ENCODE data around the gene CDH4.

DNA sequence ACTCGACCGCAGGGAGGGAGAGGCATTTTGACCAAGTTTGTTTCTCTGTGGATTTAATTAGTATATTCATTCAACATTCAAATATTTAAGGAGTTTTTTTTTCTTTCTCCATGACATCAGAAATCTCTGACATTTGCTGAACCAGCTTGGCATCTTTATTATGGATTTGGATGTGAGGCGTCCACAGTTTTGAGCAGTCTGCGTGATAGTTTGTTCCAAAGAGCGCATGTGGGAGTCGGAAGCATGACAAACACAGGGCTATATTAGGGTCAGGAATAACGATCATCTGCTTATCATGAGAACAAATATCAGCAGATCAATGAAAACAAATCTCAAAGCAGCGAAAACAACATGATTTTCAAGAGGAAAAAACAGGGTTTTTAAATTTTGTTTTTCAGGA lies 373.2 kb downstream of the CDH4 start:
- TF ChIP-seq, protein P1, sequence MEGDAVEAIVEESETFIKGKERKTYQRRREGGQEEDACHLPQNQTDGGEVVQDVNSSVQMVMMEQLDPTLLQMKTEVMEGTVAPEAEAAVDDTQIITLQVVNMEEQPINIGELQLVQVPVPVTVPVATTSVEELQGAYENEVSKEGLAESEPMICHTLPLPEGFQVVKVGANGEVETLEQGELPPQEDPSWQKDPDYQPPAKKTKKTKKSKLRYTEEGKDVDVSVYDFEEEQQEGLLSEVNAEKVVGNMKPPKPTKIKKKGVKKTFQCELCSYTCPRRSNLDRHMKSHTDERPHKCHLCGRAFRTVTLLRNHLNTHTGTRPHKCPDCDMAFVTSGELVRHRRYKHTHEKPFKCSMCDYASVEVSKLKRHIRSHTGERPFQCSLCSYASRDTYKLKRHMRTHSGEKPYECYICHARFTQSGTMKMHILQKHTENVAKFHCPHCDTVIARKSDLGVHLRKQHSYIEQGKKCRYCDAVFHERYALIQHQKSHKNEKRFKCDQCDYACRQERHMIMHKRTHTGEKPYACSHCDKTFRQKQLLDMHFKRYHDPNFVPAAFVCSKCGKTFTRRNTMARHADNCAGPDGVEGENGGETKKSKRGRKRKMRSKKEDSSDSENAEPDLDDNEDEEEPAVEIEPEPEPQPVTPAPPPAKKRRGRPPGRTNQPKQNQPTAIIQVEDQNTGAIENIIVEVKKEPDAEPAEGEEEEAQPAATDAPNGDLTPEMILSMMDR (IDR thresholded peaks at IDR 0.05 in 8 of 11, conservative IDR thresholded peaks at IDR 0.05 in 3 of 11), result no peak
- TF ChIP-seq POLR2AphosphoS5 (IDR thresholded peaks at IDR 0.05), result no peak
- no peak for TF ChIP-seq POLR2A (IDR thresholded peaks at IDR 0.05)
